ENCODE results near the gene LPAR1.
"Not testable (repeated sequence)": the region's sequence is repeated elsewhere in the genome, so short reads cannot be mapped to it uniquely, and the experiment has no call there.

Gene LPAR1

GRCh38 chr9:110825950-110826349 is 212.3 kb downstream of the LPAR1 start:
- no peak for DNase-seq (ENCODE audit: low read depth)
- no peak overlapping the region for H3K4me3 ChIP-seq (ENCODE audit: low read length)
- TF ChIP-seq, protein P1, sequence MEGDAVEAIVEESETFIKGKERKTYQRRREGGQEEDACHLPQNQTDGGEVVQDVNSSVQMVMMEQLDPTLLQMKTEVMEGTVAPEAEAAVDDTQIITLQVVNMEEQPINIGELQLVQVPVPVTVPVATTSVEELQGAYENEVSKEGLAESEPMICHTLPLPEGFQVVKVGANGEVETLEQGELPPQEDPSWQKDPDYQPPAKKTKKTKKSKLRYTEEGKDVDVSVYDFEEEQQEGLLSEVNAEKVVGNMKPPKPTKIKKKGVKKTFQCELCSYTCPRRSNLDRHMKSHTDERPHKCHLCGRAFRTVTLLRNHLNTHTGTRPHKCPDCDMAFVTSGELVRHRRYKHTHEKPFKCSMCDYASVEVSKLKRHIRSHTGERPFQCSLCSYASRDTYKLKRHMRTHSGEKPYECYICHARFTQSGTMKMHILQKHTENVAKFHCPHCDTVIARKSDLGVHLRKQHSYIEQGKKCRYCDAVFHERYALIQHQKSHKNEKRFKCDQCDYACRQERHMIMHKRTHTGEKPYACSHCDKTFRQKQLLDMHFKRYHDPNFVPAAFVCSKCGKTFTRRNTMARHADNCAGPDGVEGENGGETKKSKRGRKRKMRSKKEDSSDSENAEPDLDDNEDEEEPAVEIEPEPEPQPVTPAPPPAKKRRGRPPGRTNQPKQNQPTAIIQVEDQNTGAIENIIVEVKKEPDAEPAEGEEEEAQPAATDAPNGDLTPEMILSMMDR (IDR thresholded peaks at IDR 0.05; ENCODE audit: insufficient read depth, low read depth, low read length, missing control alignments), result no peak

DNA sequence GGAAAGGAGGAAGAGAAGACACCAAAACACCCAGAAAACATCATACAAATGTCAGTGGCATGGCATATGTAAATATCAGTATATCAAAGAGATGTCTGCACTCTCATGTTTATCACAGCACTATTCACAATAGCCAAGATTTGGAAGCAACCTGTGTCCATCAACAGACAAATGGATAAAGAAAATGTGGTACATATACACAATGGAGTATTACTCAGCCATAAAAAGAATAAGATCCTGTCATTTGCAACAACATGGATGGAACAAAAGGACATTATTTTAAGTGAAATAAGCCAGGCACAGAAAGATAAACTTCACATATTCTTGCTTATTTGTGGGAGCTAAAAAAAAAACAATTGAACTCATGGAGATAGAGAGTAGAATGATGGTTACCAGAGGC is 213.1 kb downstream of the LPAR1 start:
- DNase-seq (ENCODE audit: low read depth); H3K4me3 ChIP-seq (ENCODE audit: low read length): not testable (repeated sequence)
